Erythroblast (primary cell): ENCODE measurements around the gene PPP1R1C.
A peak's percentile ranks its signal among the peaks of the same experiment; 100 is the strongest.

Source experiments
- DNase-seq, 2 experiments: peaks; one replicate each; lab custom pipeline; 2025; lab: John Stamatoyannopoulos, UW
- GATA1 ChIP-seq: IDR thresholded peaks from 2 replicates; pipeline ENCODE4 v1.6.1; 2011; ENCODE audit warnings: low read depth, mild to moderate bottlenecking, control low read depth, low read length, moderate library complexity
- POLR2A ChIP-seq: IDR thresholded peaks from 2 replicates; pipeline ENCODE4 v1.6.1; 2011; ENCODE audit warnings: mild to moderate bottlenecking, low read length

Gene PPP1R1C

DNA sequence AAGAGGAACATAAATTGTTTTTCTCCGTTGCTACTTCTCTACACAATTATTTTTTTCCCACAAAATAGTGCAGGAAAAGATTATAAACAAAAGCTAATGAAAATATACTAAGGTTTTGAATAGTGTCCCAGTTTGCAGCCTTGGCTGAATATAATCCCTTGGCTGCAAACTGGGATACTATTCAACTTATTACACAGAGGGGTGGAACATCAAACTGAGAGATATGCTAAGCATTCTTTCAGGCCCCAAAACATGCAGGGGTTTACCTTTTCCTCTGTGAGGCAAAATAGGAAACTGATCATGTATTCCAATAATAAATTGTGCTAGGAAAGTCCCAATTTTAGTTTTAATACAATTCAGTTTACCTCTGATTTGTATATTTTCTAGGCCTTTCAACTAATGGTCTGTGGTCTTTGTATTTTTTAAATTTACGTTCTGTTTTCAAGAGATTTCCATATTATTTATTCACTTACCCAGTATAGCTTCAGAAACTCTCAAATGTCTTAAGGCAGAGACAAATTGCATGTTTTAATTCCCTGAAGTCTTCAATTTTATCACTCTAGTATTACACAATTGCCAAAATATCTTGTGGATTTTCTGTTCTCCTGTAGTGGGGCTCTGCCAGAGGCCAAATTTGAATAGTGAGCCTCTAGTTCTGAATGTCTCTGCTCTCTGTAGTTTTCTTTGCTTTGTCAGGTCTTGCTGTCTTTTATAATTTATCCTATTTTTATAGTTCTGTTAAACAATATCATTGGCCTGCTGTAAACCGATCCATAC, 63.9 kb downstream of the PPP1R1C start:
- no peak for DNase-seq
- no peak for TF ChIP-seq POLR2A
- no peak for TF ChIP-seq GATA1

DNA sequence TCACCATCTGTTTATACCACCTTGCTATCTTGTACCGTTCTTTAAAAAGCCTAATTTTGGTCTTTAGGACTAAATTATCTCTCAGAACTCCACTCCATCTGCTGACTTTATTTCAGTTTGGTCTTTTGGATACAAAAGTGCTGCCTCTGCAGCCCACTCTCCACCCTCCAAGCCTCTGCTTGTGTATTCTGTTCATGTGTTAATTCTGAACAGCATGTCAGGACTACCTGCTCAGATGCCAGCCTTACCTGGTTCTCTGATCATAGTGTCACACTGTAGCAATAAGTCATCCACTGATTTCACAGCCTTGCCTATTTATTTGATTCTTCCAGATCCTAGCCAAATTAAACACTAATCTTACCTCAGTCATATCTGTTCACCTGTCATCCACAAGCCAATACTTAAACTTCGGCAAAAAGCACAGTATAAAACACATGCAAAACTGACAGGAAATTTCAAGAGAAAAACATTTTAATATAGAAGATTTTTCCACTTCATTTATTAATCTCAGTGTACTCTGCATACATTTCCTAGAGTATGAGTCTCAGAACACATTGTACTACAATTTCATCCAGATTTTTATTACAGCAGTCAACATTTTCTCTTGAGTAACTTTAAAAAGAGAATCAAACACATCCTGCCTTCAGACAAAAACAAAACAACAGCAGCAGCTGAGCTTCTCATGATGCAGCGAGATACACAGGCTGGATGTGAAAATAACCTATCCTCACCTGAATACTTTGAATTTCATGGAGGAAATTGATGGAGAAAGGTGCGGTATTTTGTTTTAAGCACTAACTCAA, 64.9 kb downstream of the PPP1R1C start:
- TF ChIP-seq GATA1 (no peak), POLR2A (no peak)
- DNase-seq, result peak; percentile 16 to 82

DNA sequence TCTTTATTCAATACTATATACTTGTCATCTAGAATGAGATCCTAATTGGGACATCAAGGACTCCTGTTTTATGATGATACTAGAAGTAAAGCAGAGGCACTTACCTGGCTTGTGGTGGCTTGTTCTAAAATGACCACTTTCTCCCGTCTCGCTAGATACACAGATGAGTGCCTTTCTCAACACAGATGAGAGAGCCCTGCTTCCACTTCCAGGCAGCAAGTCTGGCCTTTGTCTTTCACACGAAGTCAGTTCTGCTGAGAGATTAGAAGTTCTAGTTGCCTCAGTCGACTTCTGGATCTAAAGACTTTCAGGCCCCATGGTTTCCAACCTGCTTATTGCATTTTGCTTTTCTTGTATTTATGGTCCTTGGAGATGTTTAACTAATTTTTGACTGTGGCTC, 70.3 kb downstream of the PPP1R1C start:
- no peak for DNase-seq
- TF ChIP-seq POLR2A (no peak), GATA1 (no peak)

- TF ChIP-seq POLR2A (no peak), GATA1 (no peak)
- DNase-seq, result no peak
These were observed 71.3 kb downstream of the PPP1R1C start for GRCh38 chr2:182057002-182057401.

- TF ChIP-seq GATA1 (no peak), POLR2A (no peak)
- no peak for DNase-seq
These were observed 72.4 kb downstream of the PPP1R1C start for GRCh38 chr2:182058056-182058455.

GRCh38 chr2:182061739-182062138, 76.1 kb downstream of the PPP1R1C start:
- DNase-seq, result no peak
- TF ChIP-seq GATA1 (no peak), POLR2A (no peak)

DNA sequence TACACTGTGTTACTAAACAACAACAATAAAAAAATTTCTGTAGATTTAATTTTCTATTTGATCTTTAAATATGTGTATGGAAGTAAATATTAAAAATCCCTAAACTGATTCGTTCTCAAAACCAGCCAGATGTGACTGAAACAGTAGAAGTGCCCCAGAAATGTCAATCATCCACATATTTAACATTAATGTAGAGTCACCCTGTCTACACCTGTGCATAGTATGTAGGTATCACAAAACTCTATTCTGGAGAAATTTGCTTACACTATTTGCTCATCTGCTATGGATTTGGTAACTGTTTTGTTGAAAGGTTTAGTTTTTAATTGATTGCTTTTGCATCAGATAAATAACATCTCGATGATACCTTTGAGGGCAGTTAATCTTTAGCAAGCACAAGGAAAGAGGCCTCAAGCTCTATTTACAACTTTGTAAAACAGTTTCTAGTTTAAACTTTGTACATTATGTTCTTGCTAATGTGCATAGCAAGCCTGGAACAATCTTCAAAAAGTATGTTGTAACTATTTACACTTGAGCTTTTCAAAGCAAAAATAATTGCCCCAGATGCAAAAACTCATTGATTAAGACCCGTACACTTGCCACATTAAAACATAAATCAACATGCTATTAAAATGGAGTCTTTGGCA, 76.8 kb downstream of the PPP1R1C start:
- no peak for DNase-seq
- no peak for TF ChIP-seq GATA1
- TF ChIP-seq POLR2A, result no peak

- no peak for DNase-seq
- TF ChIP-seq GATA1 (no peak), POLR2A (no peak)
These were observed 78.5 kb downstream of the PPP1R1C start for GRCh38 chr2:182064019-182064778.

DNA sequence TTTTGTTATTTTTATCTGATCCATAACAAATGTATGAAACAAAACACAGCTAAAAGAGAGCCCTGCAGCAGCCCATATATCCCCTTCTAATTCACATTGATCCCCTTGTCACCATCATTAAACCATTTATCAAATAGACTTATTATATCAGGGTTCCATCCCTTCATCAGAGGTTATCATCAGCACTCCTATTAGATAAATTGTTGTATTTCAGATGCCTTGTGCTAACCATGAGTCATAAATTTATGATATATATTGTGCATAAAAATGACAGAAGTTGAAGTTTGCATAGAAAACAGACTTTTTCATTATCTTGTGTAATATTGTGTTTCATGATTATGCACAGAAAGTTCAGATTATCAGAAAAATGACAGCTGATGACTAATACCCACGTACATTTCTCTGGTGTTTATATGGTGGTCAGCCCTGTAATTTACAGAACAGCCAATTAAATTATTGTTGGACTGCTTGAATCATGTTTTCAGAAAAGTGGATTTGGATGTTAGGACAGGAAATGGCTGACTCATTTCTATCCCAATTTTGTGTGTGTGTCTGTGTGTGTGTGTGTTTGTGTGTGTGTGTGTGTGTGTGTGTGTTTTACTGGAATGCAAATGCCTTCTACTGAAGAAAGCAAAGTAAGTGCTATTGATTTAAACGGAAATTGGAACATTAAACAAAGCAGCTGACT, 80.9 kb downstream of the PPP1R1C start:
- TF ChIP-seq POLR2A (no peak), GATA1 (no peak)
- no peak for DNase-seq

DNA sequence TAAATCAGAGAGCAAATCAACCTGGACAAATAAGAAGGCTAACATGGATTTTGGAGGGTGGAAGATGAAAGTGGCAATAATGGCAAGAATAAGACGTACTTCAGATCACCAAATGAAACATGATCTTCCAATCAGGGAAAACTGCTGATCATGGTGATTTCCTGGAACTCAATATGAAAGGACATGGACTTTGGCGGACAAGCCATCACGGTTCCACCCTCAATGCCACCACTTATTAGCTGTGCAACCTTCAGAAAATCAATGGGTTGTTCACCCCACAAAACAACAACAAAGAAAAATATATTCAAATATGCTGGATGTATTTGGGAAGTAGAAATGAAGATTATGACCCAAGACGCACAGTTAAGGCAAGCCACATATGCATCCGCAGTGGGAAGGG, 81.7 kb downstream of the PPP1R1C start:
- no peak for DNase-seq
- no peak for TF ChIP-seq GATA1
- no peak for TF ChIP-seq POLR2A

GRCh38 chr2:182068811-182069210, 83.2 kb downstream of the PPP1R1C start:
- TF ChIP-seq POLR2A (no peak), GATA1 (no peak)
- DNase-seq, result no peak

DNA sequence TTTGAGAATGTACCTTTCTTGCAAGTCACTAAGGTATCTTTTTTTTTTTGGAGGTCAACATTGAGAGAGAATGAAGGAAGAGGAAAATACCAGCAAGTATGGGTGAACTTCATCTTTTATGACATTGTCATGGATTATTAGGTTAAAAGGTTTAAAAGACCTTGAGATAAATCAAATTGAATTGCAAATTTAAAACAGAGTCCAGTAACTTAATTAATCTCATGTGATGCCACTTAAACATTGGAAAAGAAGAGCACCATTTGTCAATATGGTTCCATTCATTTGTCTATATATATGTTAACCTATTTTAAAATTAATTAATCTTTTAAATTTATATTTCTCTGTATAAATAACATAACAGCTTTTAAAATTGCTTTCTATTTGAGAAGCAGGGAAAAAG, 83.8 kb downstream of the PPP1R1C start:
- no peak for DNase-seq
- TF ChIP-seq POLR2A (no peak), GATA1 (no peak)

DNA sequence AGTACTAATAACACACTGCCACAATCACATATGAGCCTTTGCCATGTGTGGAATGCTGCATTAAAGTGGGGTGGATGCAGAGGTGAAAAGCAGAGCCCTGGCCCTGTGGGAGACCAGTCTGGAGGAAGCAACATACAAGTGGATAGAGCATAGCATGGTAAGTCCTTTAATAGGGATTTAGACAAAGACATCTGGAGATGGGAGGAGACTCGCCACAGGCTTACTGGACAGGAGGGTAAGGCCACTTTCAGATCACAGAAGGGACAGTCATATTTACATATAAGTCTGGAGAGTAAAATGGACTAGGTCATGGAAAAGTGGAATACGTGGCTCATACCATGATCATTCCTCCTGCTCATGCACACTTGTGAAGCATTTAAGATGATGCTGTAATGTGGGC, 84.3 kb downstream of the PPP1R1C start:
- DNase-seq, result no peak
- no peak for TF ChIP-seq GATA1
- TF ChIP-seq POLR2A, result no peak
